Measurements from ENCODE around the gene PSMD5. TPM values are rescaled to one million over a fixed set of nuclear protein-coding genes. Genes with fewer than 3 reads are reported as not detected.
A peak's percentile ranks its signal among the peaks of the same experiment; 100 is the strongest.

Gene PSMD5
- total RNA-seq, 1 experiment from 2014 or later = 64.9 TPM

DNA sequence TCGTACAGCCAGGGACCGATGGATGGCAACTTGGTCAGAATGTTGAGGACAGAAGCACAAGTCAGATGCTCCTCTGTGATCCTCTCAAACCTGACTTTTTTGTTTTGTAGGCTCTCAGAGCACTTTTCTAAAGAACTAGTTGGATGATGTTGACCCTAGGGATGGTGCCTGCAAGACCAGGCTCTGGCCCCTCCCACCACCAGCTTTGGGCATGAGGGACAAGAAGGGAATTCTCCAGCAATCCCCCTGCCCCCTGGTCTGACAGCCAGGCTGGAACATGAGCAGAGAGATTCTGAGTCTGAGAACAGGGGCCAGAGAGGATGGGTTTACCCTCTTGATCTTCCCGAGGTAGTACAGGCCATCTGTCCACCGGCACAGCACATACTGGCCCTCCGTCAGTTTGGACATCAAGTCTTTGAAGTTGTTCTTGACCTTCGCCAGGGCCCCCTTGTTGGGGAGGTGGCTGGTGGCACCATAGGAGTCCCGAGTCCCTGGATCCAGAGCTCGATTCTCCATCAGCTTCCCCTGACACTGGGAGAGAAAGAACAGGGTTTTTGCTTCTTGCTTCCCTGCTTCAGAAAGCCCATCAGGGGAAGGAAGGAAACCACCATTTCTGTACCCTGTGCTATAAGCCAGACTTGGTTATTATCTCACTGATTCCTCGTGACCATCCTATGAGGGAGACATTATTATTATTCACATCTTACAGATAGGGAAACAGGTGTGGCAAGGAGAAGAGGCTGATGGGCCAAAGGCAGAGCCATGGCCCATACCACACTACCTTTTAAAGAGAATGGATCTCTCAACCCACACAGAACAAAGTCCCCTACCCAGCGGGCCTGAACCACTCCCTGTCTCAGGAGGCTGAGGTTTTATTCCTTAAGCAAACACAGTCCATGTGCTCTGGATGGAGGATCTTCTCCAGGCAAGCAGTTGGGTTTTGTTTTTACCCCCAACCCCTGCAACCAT, 31.8 kb upstream of the PSMD5 start:
- intact Hi-C loops (cut with micrococcal nuclease; ENCODE audit: unreplicated experiment) = loop anchor here (5.0 kb wide), 1 partner anchor 63 kb away; no protein-coding TSS in a partner anchor
- no peak overlapping the region for H3K4me3 ChIP-seq (ENCODE audit: low read depth, low read length, poor library complexity, severe bottlenecking)
- peak overlapping the region; percentile 23 for H3K27ac ChIP-seq (ENCODE audit: low read depth, low read length, poor library complexity, severe bottlenecking)
- no peaks in the 10 kb centered on the region for H3K9me3 ChIP-seq (ENCODE audit: low read depth, low read length, poor library complexity, severe bottlenecking)
- no peak for DNase-seq (ENCODE audit: low spot score)
- ChIA-PET POLR2A (ENCODE audit: low non-redundant PET) (interaction anchor here (0.6 kb wide), 1 partner anchor 148 kb away, joined by 3 read pairs; no protein-coding TSS in a partner anchor), CTCF (no interaction called here)
- no peaks in the 10 kb centered on the region for H3K27me3 ChIP-seq (replicated peaks; ENCODE audit: insufficient read depth, low read depth, low read length, poor library complexity)
- H3K4me1 ChIP-seq (ENCODE audit: insufficient read depth, low read length, poor library complexity, severe bottlenecking) = peaks cover 23% of the 10 kb centered on the region
- no peak for TF ChIP-seq EZH2 (IDR thresholded peaks at IDR 0.05; ENCODE audit: borderline replicate concordance, low read depth, low read length, poor library complexity, severe bottlenecking)
- TF ChIP-seq, protein P1, sequence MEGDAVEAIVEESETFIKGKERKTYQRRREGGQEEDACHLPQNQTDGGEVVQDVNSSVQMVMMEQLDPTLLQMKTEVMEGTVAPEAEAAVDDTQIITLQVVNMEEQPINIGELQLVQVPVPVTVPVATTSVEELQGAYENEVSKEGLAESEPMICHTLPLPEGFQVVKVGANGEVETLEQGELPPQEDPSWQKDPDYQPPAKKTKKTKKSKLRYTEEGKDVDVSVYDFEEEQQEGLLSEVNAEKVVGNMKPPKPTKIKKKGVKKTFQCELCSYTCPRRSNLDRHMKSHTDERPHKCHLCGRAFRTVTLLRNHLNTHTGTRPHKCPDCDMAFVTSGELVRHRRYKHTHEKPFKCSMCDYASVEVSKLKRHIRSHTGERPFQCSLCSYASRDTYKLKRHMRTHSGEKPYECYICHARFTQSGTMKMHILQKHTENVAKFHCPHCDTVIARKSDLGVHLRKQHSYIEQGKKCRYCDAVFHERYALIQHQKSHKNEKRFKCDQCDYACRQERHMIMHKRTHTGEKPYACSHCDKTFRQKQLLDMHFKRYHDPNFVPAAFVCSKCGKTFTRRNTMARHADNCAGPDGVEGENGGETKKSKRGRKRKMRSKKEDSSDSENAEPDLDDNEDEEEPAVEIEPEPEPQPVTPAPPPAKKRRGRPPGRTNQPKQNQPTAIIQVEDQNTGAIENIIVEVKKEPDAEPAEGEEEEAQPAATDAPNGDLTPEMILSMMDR (conservative IDR thresholded peaks at IDR 0.05; ENCODE audit: low read depth, low read length) = no peak
- BruUV-seq (replicated peaks) = no TSS peak
- H3K36me3 ChIP-seq (ENCODE audit: insufficient read depth, low read length, poor library complexity, severe bottlenecking) = peaks cover 25% of the 10 kb centered on the region

DNA sequence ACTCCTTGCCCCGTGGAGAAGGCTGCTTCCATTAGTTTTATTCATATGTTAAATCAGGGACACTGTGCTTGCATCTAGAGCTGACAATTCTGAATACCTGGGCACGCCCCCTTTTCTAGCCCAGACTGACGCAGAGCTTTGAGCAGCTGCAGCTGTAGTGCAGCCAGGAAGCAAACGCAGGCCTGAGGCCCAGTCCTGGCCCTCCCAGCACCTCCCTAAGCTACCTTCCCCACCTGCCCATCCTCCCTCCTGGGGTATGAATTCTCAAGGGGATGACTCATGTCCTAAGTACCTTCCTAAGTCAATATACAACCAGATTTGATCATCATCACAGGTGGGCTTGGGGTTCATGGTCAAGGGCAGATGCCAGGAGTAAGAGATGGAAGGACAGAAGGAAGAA, 30.8 kb upstream of the PSMD5 start:
- no TSS peak for BruUV-seq (replicated peaks)
- Histone ChIP-seq H3K4me1 (ENCODE audit: insufficient read depth, low read length, poor library complexity, severe bottlenecking) (peaks cover 25% of the 10 kb centered on the region), H3K27me3 (replicated peaks; ENCODE audit: insufficient read depth, low read depth, low read length, poor library complexity) (no peaks in the 10 kb centered on the region), H3K36me3 (ENCODE audit: insufficient read depth, low read length, poor library complexity, severe bottlenecking) (peaks cover 25% of the 10 kb centered on the region), H3K27ac (ENCODE audit: low read depth, low read length, poor library complexity, severe bottlenecking) (no peak overlapping the region), H3K4me3 (ENCODE audit: low read depth, low read length, poor library complexity, severe bottlenecking) (no peak overlapping the region), H3K9me3 (ENCODE audit: low read depth, low read length, poor library complexity, severe bottlenecking) (no peaks in the 10 kb centered on the region)
- TF ChIP-seq, protein P1 (conservative IDR thresholded peaks at IDR 0.05; ENCODE audit: low read depth, low read length) = no peak
- no peak for TF ChIP-seq EZH2 (IDR thresholded peaks at IDR 0.05; ENCODE audit: borderline replicate concordance, low read depth, low read length, poor library complexity, severe bottlenecking)
- intact Hi-C loops (cut with micrococcal nuclease; ENCODE audit: unreplicated experiment) = no loop called here
- ChIA-PET POLR2A (ENCODE audit: low non-redundant PET) (no interaction called here), CTCF (interaction anchor here (0.5 kb wide), 1 partner anchor 259 kb away, joined by 4 read pairs; no protein-coding TSS in a partner anchor)
- DNase-seq (ENCODE audit: low spot score) = no peak

DNA sequence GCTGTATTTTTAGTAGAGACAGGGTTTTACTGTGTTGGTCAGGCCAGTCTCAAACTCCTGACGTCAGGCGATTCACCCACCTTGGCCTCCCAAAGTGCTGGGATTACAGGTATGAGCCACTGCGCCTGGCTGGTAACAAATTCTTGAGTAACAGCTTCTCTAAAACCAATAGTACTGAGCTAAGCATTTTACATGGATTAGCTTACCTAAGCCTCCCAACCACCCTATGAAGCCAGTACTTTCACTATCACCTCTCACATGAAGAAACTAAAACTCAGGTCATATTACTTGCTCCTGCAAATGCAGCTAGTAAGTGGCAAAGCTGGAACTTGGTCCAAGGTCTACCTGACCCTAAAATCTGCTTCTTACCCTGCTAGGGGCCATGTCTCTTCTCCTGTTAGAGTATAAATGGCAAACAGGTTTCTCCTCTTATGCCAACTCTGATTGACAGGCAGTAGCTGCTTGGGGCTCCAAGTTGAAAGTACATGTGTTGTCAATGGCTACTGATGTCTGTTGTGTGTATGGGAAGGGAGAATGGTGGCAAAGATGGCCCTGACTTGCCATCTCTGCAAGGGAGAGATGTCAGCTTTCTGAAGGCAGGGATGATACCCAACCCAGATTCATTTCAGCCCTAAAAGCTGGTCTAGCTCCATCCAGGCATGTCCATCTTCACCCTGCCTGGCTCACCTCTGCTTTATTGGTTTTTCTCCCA, 30.2 kb upstream of the PSMD5 start:
- intact Hi-C loops (cut with micrococcal nuclease; ENCODE audit: unreplicated experiment) = no loop called here
- no peak for TF ChIP-seq EZH2 (IDR thresholded peaks at IDR 0.05; ENCODE audit: borderline replicate concordance, low read depth, low read length, poor library complexity, severe bottlenecking)
- TF ChIP-seq, protein P1 (conservative IDR thresholded peaks at IDR 0.05; ENCODE audit: low read depth, low read length) = no peak
- ChIA-PET CTCF (interaction anchor here (0.5 kb wide), 1 partner anchor 258 kb away, joined by 4 read pairs; no protein-coding TSS in a partner anchor), POLR2A (ENCODE audit: low non-redundant PET) (no interaction called here)
- Histone ChIP-seq H3K36me3 (ENCODE audit: insufficient read depth, low read length, poor library complexity, severe bottlenecking) (peaks cover 25% of the 10 kb centered on the region), H3K9me3 (ENCODE audit: low read depth, low read length, poor library complexity, severe bottlenecking) (no peaks in the 10 kb centered on the region), H3K4me1 (ENCODE audit: insufficient read depth, low read length, poor library complexity, severe bottlenecking) (peaks cover 24% of the 10 kb centered on the region), H3K4me3 (ENCODE audit: low read depth, low read length, poor library complexity, severe bottlenecking) (no peak overlapping the region), H3K27me3 (replicated peaks; ENCODE audit: insufficient read depth, low read depth, low read length, poor library complexity) (no peaks in the 10 kb centered on the region), H3K27ac (ENCODE audit: low read depth, low read length, poor library complexity, severe bottlenecking) (peak overlapping the region; percentile 19)
- no TSS peak for BruUV-seq (replicated peaks)
- DNase-seq (ENCODE audit: low spot score) = no peak

Measured in A673 (cell line).